HEK293T (cell line): ENCODE measurements around the gene MAST4.

ENCODE experiments used
- ARNT ChIP-seq: fragments of 450-650 bp; IDR thresholded peaks from 2 replicates; pipeline ENCODE4 v1.6.1; 2017; ENCODE audit warnings: mild to moderate bottlenecking
- BHLHE40 ChIP-seq: fragments of 450-650 bp; IDR thresholded peaks from 2 replicates; pipeline ENCODE4 v1.6.1; 2016; ENCODE audit warnings: mild to moderate bottlenecking, moderate library complexity, borderline replicate concordance
- ELF4 ChIP-seq: fragments of 450-650 bp; IDR thresholded peaks from 2 replicates; pipeline ENCODE4 v1.6.1; 2017; ENCODE audit warnings: antibody characterized with exemption
- FOXA1 ChIP-seq: fragments of 450-650 bp; IDR thresholded peaks from 2 replicates; pipeline ENCODE4 v1.6.1; 2016; ENCODE audit warnings: mild to moderate bottlenecking
- FOXM1 ChIP-seq: fragments of 450-650 bp; IDR thresholded peaks from 2 replicates; pipeline ENCODE4 v1.6.1; 2017; ENCODE audit warnings: mild to moderate bottlenecking, borderline replicate concordance
- HDGF ChIP-seq: fragments of 450-650 bp; IDR thresholded peaks from 2 replicates; pipeline ENCODE4 v1.6.1; 2017; ENCODE audit warnings: antibody characterized with exemption, borderline replicate concordance
- L3MBTL2 ChIP-seq: fragments of 450-650 bp; conservative IDR thresholded peaks from 2 replicates; pipeline ENCODE4 v1.6.1; 2016; ENCODE audit warnings: mild to moderate bottlenecking
- NFRKB ChIP-seq: fragments of 450-650 bp; IDR thresholded peaks from 2 replicates; pipeline ENCODE4 v1.6.1; 2016; ENCODE audit warnings: mild to moderate bottlenecking, moderate library complexity
- SP1 ChIP-seq: fragments of 450-650 bp; IDR thresholded peaks from 2 replicates; pipeline ENCODE4 v1.6.1; 2017
- TARDBP ChIP-seq: fragments of 450-650 bp; IDR thresholded peaks from 2 replicates; pipeline ENCODE4 v1.6.1; 2016

DNA sequence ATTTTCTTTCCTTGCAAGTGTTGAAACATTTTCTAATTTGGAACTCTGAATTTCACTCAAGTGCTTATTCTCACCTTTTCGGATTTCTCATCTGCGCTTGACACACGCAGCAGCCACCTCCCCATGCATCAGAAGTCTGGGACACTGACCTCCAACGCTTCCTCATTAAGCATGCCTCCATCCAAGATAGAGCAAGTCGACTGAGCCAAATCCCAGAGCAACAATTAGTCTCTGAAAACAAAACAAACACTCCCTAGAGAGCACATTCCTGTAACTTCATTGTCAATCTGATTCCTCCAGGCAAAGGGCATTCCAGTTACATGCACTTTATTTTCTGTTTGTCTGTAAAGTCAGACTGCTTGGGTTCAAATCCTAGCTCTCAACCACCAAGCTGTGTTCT is 594.7 kb downstream of the MAST4 start:
- TF ChIP-seq SP1 (no peak), TARDBP (no peak), FOXM1 (no peak), BHLHE40 (no peak), FOXA1 (no peak), ELF4 (no peak), L3MBTL2 (no peak), HDGF (no peak), NFRKB (no peak), ARNT (no peak)
